NCI-H1105 treated with DMSO at 0.1 percent for 48 hours (cell line): ENCODE measurements around the gene MYORG.
"Not testable (repeated sequence)": the region's sequence is repeated elsewhere in the genome, so short reads cannot be mapped to it uniquely, and the experiment has no call there.

Experiments used
- DNase-seq: peaks from one replicate; lab custom pipeline; 2025; lab: John Stamatoyannopoulos, UW

The MYORG gene

DNA sequence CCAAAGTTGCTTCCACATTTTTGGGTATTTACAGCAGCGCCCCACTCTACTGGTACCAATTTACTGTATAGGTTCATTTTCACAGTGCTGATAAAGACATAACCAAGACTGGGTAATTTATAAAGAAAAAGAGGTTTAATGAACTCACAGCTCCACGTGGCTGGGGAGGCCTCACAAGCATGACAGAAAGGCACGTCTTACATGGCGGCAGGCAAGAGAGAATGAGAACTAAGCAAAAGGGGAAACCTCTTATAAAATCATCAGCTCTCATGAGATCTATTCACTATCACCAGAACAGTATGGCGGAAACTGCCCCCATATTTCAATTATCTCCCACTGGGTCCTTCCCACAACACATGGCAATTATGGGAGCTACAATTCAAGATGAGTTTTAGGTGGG is 7.9 kb downstream of the MYORG start:
- DNase-seq = not testable (repeated sequence)

DNA sequence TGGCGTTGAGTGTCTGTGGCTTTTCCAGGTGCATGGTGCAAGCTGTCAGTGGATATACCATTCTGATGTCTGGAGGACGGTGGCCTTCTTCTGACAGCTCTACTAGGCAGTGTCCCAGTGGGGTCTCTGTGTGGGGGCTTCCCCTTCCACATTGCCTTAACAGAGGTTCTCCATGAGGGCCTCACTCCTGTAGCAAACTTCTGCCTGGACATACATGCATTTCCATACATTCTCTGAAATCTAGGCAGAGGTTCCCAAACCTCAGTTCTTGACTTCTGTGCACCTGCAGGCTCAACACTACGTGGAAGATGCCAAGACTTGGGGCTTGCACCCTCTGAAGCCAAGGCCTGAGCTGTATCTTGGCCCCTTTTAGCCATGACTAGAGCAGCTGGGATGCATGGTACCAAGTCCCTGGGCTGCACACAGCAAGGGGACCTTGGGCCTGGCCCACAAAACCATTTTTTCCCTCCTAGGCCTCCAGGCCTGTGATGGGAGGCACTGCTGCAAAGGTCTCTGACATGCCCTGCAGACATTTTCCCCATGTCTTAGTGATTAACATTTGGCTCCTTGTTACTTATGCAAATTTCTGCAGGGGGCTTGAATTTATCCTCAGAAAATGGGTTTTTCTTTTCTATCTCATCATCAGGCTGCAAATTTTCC is 8.8 kb downstream of the MYORG start:
- not testable (repeated sequence) for DNase-seq

DNA sequence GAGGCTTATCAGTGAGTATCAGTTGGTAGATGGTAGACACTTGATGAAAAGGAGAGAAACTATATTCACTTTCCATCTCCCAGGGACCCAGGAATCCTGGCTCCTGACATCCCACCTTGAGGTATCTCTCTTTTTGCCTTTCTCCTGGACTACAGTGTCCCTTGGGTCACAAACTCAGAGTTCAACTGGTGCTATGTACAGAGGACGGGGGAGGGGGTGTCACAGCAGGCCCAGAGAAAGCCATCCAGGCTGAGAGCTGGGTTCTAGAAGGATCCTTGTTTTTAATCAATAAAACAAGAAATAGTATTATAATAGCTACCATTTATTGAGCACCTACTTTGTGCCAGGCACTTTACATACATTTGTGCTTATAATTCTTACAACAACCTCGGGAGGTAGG is 10.3 kb downstream of the MYORG start:
- DNase-seq = no peak

DNA sequence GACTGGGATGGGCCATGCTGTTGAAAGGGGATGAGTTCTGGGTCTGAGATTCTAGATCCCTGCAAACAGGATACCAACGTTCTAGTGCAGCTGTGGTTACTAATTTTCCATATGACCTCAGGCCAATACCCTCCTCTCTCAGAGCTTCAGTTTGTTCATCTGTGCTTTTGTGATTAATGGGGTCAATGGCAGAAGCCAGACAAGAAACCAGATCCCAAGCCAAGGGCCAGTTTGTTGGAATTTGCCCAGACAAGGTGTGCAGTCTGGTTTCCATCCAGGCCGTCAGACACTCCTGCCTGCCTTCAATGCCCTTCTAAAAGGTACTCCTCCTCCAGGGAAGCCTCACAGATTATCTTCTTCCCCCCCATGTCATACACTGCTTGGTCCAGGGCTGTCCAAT is 11.4 kb downstream of the MYORG start:
- no peak for DNase-seq

DNA sequence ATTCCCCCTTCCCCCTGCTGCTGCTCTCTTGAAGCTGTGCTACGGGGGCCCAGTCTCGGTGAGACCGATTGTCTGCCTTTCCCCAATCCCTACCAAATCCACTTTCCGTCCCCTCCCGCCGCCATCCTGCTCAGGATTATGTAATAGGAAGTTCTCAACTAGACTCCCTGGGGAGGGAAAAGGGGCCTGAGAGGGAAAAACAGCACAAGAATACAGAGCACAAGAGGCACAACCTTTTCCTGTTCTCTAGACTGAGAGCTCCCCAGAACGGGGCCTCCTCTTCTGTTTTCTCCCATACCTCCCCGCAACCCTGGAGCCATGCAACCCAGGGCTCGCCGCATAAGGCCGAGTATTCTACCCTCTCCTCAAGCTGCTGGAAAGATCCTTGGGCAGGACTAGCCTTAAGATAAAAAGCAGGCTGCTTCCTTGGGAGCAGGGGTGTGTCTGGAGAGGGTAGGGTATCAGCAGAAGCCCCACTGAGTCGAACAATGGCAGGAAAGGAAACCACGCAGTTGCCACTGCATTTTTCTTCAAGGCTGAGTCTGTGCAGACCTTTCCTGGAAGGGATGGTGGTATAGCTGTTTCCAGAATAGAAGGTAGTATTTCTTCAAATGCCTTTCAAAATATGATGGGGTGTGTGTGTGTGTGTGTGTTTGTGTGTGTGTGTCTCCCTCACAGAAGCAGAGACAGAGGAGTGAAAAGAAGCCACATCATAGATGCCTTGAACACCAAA is 12.9 kb downstream of the MYORG start:
- no peak for DNase-seq

DNA sequence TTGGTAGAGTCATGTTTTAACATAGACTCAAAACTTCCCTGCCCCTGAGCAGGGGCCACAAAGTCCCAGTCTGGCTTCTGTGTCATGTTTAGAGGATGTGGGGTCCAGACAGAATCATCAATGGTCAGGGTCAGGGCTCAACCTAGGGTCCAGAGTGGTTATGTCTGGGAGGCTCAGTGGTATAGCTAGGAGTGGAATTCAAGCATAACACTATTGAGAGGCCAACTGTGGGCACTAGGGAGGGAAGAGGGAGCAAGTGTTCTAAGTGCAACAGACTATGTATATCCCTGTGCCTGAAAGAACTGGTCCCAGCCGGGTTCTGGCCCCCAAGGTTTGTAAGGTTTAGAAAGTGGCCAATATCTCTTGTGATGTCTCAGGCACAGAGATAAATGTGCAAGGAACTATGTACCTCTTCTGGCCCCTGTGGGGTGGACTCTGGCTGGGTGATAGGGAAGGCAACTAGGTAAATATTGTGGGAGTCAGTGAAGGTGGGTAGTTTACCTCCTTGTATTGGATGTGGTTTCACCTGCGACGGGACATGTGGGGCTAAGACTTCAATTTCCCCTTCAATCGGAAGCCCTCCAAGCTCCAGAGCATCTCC is 14.0 kb downstream of the MYORG start:
- no peak for DNase-seq

DNA sequence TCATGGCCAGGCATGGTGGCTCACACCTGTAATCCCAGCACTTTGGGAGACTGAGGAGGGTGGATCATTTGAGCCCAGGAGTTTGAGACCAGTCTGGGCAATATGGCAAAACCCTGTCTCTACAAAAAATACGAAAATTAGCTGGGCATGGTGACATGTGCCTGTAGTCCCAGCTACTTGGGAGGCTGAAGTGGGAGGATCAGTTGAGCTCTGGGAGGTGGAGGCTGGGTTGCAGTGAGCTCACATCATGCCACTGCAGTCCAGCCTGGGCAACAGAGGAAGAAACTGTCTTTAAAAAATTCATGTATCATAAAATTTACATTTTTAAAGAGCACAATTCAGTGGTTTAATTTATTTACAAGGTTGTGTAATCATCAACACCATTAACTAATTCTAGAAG is 23.7 kb downstream of the MYORG start:
- DNase-seq = not testable (repeated sequence)

DNA sequence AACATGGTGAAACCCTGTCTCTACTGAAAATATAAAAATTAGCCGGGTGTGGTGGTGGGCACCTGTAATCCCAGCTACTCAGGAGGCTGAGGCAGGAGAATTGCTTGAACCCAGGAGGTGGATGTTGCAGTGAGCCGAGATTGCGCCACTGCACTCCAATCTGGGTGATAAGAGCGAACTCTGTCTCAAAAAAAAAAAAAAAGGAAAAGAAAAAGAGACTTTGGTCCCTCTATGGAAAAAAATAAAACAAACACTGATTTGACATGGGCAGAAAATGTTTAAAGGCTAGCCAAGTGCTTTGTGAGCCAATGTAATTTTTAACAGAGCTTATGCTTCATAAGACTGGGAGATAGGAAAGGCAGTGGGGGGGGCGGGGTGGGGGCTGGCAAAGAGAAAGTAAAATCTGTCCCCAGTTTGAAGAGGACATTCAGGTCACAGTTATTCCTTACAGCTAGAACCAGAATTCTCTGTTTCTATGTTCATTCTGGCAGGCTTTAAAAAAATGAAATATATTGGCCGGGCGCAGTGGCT is 24.5 kb downstream of the MYORG start:
- not testable (repeated sequence) for DNase-seq

DNA sequence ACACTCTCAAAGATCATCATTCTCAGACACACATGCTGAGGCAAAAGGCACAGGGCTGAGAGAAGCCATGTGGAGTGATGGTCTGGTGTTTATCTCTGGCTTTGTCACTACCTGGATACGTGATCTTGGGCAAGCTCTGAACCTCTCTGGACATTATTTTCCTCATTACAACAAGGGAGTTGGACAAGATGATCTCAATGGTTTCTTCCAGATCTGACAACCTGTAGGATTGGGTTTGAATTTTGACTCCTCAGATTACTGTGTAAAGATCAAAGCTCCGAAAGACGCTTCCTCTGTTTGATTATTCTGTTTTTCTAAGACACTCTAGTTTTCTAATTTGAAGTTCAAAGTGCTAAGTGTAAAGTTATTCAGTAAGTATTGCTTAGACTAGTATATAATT is 27.4 kb downstream of the MYORG start:
- DNase-seq = no peak

DNA sequence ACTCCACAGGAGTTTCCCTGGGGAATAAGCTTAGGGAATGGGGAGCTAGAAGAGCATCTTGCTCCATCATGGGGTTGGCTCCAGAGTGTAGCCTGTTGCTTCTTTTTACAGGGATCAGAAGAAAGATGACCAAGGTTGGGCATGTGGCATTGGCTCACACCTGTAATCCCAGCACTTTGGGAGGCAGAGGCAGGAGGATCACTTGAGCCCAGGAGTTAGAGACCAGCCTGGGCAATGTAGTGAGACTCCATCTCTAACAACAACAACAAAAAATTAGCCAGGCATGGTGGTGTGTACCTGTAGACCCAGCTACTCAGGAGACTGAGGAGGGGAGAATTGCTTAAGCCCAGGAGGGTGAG is 28.9 kb downstream of the MYORG start:
- DNase-seq = no peak

DNA sequence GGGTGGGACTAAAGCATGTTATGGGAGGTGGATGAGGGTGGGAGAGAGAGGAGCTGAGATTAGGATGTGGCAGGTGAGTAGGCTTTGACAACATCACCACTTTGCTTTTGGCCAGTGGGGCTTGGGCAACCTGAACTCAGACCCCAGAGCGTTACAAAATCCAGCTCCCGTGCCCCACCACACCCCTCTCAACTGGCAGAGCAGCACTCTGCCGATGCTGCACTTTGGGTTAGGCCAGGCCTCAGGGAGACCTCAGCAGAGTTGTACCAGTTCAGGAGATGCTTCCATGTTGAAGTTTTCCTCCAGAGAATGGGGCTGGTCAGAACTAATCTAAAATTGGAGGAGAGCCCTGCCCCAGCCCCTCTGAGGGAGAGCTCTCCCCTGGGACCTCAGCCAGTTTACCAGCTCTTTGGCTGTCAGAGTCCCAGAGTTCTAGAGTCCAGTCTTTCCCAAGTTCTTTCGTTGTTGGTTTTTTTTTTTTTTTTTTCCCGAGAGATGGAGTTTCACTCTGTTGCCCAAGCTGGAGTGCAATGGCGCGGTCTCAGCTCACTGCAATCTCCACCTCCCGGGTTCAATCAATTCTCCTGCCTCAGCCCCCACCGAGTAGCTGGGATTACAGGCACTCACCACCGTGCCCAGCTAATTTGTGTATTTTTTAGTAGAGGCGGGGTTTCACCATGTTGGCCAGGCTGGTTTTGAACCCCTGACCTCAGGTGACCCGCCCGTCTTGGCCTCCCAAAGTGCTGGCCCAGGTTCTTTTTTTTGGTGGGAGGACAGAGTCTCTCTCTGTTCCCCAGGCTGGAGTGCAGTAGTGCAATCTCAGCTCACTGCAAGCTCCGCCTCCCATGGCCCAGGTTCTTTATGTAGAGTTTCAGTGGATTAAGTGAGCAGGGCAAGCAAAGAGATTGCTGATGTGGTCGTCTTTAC is 29.6 kb downstream of the MYORG start:
- DNase-seq = no peak

DNA sequence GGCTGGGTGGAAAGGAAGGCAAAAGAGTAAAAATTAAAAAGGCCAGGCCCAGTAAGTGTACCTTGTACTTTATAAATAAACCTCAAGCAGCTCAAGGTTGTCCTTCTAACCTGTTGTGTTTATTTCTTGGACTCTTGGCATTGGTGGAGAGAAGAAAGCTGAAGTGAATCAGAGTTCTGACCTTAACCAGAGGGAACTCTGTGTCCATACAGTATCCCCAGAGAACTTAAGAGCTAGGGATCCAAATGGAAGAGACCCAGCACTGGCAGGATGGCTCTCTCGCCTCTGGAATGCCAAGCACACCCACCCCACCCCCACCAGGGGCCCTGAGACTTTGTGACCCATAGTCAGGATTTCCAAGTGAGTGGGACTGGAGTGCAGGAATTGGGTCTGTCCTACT is 33.1 kb downstream of the MYORG start:
- DNase-seq = no peak

DNA sequence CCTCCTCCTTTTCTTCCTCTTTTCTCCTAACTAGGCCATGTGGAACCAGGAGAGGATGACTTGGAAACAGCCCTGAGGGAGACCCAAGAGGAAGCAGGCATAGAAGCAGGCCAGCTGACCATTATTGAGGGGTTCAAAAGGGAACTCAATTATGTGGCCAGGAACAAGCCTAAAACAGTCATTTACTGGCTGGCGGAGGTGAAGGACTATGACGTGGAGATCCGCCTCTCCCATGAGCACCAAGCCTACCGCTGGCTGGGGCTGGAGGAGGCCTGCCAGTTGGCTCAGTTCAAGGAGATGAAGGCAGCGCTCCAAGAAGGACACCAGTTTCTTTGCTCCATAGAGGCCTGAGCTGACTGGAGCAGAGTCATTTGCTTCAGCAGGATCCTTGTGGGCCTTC is 33.6 kb downstream of the MYORG start:
- no peak for DNase-seq

DNA sequence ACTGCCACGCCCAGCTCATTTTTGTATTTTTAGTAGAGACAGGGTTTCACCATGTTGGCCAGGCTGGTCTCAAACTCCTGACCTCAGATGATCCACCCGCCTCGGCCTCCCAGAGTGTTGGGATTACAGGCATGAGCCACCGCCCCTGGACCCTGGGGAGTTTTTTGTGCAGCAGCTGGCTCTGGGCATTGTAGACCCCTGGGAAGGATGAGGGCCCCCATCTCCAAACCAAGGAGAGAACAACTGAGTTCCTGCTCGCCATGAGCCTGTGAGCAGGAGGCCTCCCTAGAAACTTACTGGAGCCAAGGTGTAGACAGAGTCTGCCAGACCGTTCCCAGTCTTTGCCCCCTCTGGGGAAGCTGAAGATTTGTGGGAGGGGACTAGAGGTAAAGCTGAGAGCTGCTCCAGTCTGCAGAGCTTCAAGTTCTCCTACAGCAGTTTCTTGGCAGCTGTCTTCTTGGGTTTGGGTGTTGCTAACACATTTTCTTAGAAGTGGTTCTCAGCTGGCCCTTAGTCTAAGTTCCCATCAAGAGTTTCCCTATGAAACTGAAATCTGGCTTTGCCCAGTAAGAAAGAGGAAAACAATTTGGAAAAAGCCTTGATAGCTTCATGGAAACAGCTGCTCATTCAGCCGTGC is 34.9 kb downstream of the MYORG start:
- no peak for DNase-seq

DNA sequence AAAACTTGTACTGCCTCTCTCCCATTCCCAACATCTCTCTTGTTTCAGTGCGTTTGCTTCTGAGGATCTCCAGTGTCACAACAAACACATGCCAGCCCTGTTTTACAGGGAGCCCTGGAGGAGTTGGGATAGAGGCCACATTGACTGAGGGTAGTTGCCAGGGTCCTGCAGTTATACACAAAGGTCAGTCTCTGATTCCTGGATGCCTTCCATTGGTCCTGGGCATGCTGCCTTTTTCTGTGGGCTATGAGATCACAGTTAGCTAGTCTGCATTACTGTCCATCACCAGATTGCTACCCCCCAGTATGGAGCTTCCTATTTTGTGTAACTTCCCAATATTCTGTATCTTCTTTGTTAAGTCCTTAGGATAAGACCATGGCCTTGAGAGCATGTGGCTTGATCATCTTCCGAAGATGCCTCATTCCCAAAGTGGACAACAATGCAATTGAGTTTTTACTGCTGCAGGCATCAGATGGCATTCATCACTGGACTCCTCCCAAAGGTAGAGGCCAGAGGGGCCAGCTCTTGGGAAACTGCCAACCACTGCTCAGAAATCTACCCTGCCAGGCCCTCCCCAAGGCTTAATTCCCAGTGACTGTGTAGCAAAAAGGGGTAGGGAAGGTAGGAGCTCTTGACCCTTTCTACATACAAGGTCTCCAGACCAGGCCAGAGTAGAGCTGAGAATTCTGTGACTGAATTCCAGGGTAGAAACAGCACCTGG is 37.9 kb downstream of the MYORG start:
- no peak for DNase-seq

DNA sequence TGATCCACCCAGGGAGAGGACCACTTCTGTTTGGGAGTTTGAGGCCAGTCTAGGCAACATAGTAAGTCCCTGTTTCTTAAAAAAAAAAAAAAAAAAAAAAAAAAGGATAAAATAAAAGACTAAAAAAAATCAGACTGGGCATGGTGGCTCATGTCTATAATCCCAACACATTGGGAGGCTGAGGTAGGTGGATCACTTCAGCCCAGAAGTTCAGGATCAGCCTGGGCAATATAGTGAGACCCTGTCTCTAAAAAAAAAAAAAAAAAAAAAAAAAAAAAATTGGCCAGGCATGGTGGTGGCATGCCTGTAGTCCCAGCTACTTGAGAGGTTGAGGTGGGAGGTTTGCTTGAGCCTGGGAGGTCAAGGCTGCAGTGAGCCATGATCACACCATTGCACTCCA is 38.6 kb downstream of the MYORG start:
- not testable (repeated sequence) for DNase-seq

DNA sequence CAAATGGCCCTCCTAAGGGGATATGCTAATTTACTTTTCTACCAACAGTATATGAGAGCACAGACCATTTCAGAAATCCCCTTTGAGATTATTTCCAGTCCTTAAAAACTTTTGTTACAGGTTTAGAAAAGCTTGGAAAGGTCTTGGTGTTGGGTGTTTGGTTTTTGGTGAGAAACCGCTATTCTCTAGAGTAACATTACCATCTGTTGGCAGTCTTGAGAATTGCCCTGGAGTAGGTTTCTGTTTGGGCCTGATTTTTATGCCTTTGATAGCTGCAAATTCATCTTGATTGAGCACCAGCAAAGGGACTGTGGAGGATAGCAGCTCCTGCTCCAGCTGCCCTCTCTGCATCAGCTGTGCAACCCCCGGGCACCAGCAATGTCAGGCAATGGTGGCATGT is 39.3 kb downstream of the MYORG start:
- no peak for DNase-seq

DNA sequence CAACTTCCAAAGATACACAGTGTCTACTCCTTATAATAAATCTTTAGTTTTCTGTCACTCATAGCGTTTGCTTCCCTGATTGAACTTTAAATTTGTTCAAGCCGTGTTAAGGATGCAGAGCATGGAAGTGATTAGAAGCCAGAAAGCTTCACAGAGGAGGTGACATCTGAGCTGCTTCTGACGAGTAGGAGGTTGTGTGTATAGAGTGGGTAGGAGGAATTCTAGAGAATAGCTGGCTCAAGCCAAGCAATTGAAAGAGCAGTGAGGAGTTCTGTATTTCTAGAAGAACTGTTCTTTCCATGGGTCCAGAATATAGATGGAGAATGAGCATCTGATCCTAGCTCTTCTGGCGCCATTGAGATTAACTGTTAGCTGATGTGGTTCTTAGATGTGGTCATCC is 41.3 kb downstream of the MYORG start:
- no peak for DNase-seq

DNA sequence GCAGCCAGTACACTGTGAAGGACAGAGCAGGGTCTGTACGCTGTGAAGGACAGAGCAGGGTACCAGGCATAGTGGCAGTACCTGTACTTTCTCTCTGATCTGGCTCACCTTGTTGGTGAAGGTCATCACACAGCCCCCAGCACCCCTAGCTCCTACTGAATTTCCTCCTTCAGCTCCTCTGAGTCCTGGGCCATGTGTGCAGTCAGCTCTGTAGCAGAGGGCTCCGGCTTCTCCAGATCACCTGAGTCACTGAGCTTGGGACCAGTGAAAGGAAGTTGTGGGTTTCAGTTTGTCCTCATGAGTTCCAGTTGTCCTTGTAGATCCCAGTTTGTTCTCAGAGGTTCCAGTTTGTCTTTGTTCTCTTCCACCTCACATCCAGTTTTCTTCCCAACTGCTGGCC is 41.8 kb downstream of the MYORG start:
- no peak for DNase-seq

DNA sequence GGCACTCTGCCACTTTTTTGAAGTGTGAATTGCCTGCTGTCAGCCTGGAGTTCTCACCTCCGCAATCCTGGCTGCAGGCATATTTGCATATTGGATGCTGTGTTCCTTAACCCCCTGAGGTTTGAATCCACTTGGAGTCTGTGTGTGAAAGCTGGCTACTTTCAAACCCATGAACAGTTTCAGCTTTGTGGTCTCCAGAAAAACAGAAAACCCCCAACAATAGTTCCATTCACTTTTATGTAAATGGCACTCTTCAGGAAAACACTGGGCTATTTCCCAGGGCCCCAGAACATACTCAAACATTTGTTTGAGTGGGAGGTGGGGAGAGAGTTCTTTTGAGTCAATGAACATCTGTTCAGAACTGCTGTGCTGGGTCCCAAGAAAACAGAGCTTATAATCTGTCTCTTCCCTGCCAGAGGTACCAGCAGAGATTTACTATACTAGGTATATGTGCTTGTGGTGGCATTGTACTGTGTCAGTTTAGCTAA is 42.3 kb downstream of the MYORG start:
- no peak for DNase-seq

DNA sequence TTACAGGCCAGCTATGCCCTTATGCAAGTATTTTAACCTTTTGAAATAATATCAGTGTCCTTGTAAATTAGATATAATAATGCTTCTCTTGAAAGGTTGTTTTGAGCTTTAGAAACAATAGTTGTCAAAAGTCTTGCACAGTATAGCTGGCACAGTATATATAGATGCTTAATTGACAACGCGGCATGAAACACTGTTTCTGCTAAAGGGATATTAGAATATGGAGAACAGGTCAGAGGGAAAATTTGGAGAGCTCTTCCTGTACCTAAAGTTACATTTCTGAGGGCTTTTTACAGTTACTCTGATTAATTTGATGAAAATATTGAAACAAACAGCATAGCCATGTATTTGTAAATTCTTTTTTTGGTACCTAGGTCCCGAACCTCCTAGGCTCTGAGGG is 42.9 kb downstream of the MYORG start:
- DNase-seq = no peak
